Panc1 (cell line): ENCODE measurements around the gene ZNF507. TPM values are rescaled to one million over a fixed set of nuclear protein-coding genes. Genes with fewer than 3 reads are reported as not detected.

ENCODE experiments used
- ATAC-seq: fragments of 200-7000 bp; cut with Tn5 transposase; 2 replicates; pipeline ENCODE4 v1.9.1; 2020; ENCODE audit warnings: mild to moderate bottlenecking, moderate library complexity
- BruUV-seq: library from RNA; stranded (reverse); fragments of 400-500 nt; replicated peaks from 2 replicates; lab custom pipeline; 2021; lab: Mats Ljungman, UMichigan
- CTCF ChIA-PET: fragments of 300-600 bp; sonication (Branson Sonifier 250); formaldehyde crosslinking; loops from one replicate; lab custom pipeline; 2022; ENCODE audit warnings: antibody characterized with exemption; lab: Charles Lee
- POLR2A ChIA-PET: fragments of 300-600 bp; sonication (Branson Sonifier 250); formaldehyde crosslinking; loops from one replicate; lab custom pipeline; 2022; ENCODE audit warnings: antibody characterized with exemption; lab: Charles Lee
- DNase-seq: peaks from one replicate; pipeline ENCODE4 v3.0.0-alpha.2; 2010; ENCODE audit warnings: low read depth, low spot score
- H3K27ac ChIP-seq: 2 replicates; pipeline ENCODE4 v1.5.1; 2011; ENCODE audit warnings: mild to moderate bottlenecking, low read length, inconsistent platforms
- H3K27me3 ChIP-seq: fragments of 200-500 bp; sonication (Bioruptor generic); 2 replicates; pipeline ENCODE4 v1.6.0; 2014; ENCODE audit warnings: low read length, inconsistent platforms; ENCODE audit not compliant: control insufficient read depth, insufficient read depth
- H3K36me3 ChIP-seq: fragments of 200-500 bp; sonication (Bioruptor generic); 2 replicates; pipeline ENCODE4 v1.5.1; 2014; ENCODE audit warnings: inconsistent platforms, mild to moderate bottlenecking, low read length, moderate library complexity; ENCODE audit not compliant: control insufficient read depth, insufficient read depth
- H3K4me1 ChIP-seq: 2 replicates; pipeline ENCODE4 v1.5.1; 2011; ENCODE audit warnings: inconsistent platforms, mild to moderate bottlenecking, low read length, moderate library complexity; ENCODE audit not compliant: control insufficient read depth, insufficient read depth
- H3K4me3 ChIP-seq, 2 experiments: 2 replicates each; pipeline ENCODE4 v1.5.1; 2011 to 2012; ENCODE audit warnings: low read depth in 2 of 2, low read length in 2 of 2, mild to moderate bottlenecking in 2 of 2, inconsistent platforms in 1 of 2, moderate library complexity in 1 of 2
- H3K9me3 ChIP-seq: fragments of 200-500 bp; sonication (Bioruptor generic); 2 replicates; pipeline ENCODE4 v1.5.1; 2014; ENCODE audit warnings: low read depth, mild to moderate bottlenecking, inconsistent platforms, low read length, moderate library complexity; ENCODE audit not compliant: control insufficient read depth, insufficient read depth
- POLR2AphosphoS5 ChIP-seq: IDR thresholded peaks from 2 replicates; pipeline ENCODE4 v1.6.1; 2012; ENCODE audit warnings: mild to moderate bottlenecking, low read depth, low read length, moderate library complexity
- SIN3A ChIP-seq: IDR thresholded peaks from 2 replicates; pipeline ENCODE4 v1.6.1; 2012; ENCODE audit warnings: low read depth, mild to moderate bottlenecking, low read length, moderate library complexity, borderline replicate concordance; ENCODE audit not compliant: insufficient read depth
- TCF7L2 ChIP-seq: IDR thresholded peaks from 2 replicates; pipeline ENCODE4 v1.6.1; 2011; ENCODE audit warnings: mild to moderate bottlenecking, low read depth, low read length, inconsistent platforms
- in situ Hi-C: cut with HindIII; loops from 2 replicates; pipeline ENCODE4 v1.10.0; 2016; ENCODE audit warnings: low sequenced_read_pairs, low pct_unique_long_range_greater_than_20kb
- intact Hi-C: fragments of 100-400 bp; cut with micrococcal nuclease; formaldehyde crosslinking; loops from one replicate; pipeline ENCODE4 v1.10.0; 2022; ENCODE audit not compliant: unreplicated experiment
- total RNA-seq: library from RNA; stranded (reverse); gene quantifications from one replicate; pipeline ENCODE4 v1.2.1, GENCODE V29; 2021; ENCODE audit not compliant: unreplicated experiment
- TF ChIP-seq, protein P1 (sequence below): fragments of 450-650 bp; IDR thresholded peaks from 2 replicates; pipeline ENCODE4 v1.5.1; 2017; ENCODE audit warnings: mild to moderate bottlenecking
- TF ChIP-seq, protein P2 (sequence below), 2 experiments: IDR thresholded peaks; 2 replicates each; pipeline ENCODE4 v1.6.1; 2011 to 2012; ENCODE audit warnings: low read depth in 2 of 2, control low read depth in 1 of 2, low read length in 1 of 2, mild to moderate bottlenecking in 1 of 2, moderate library complexity in 1 of 2; ENCODE audit not compliant: insufficient read depth in 1 of 2

ZNF507 gene
- total RNA-seq, 1 experiment from 2014 or later: 28.3 TPM

DNA sequence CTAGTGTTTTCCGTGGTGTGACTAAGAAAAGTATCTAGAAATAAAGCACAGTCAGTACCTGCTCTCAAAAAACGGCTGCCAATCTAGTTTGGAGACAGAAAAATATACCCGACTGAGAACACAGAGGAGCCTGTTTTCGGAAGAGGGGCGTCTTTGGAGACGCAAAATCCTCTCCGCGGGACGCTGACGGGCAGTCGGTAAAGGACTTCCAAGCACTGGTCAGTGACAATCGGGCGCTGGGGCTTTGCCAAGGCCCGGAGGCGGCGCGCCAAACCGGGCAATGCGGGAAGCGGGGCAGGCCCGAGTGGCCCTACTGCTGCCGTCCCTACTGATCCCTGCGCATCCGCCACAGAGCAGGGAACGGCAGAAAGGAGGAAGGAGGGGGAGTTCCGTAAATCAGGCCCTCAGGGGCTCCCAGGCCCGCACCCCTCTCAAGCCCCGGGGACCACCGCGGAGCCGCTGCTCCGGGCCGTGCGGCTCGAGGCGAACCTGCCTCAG, 59.6 kb downstream of the ZNF507 start:
- TF ChIP-seq SIN3A (no peak), TCF7L2 (no peak), POLR2AphosphoS5 (no peak)
- TF ChIP-seq, protein P1, sequence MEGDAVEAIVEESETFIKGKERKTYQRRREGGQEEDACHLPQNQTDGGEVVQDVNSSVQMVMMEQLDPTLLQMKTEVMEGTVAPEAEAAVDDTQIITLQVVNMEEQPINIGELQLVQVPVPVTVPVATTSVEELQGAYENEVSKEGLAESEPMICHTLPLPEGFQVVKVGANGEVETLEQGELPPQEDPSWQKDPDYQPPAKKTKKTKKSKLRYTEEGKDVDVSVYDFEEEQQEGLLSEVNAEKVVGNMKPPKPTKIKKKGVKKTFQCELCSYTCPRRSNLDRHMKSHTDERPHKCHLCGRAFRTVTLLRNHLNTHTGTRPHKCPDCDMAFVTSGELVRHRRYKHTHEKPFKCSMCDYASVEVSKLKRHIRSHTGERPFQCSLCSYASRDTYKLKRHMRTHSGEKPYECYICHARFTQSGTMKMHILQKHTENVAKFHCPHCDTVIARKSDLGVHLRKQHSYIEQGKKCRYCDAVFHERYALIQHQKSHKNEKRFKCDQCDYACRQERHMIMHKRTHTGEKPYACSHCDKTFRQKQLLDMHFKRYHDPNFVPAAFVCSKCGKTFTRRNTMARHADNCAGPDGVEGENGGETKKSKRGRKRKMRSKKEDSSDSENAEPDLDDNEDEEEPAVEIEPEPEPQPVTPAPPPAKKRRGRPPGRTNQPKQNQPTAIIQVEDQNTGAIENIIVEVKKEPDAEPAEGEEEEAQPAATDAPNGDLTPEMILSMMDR: no peak
- TF ChIP-seq, protein P2, sequence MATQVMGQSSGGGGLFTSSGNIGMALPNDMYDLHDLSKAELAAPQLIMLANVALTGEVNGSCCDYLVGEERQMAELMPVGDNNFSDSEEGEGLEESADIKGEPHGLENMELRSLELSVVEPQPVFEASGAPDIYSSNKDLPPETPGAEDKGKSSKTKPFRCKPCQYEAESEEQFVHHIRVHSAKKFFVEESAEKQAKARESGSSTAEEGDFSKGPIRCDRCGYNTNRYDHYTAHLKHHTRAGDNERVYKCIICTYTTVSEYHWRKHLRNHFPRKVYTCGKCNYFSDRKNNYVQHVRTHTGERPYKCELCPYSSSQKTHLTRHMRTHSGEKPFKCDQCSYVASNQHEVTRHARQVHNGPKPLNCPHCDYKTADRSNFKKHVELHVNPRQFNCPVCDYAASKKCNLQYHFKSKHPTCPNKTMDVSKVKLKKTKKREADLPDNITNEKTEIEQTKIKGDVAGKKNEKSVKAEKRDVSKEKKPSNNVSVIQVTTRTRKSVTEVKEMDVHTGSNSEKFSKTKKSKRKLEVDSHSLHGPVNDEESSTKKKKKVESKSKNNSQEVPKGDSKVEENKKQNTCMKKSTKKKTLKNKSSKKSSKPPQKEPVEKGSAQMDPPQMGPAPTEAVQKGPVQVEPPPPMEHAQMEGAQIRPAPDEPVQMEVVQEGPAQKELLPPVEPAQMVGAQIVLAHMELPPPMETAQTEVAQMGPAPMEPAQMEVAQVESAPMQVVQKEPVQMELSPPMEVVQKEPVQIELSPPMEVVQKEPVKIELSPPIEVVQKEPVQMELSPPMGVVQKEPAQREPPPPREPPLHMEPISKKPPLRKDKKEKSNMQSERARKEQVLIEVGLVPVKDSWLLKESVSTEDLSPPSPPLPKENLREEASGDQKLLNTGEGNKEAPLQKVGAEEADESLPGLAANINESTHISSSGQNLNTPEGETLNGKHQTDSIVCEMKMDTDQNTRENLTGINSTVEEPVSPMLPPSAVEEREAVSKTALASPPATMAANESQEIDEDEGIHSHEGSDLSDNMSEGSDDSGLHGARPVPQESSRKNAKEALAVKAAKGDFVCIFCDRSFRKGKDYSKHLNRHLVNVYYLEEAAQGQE (IDR thresholded peaks at IDR 0.05; ENCODE audit: insufficient read depth in 1 of 2, low read depth in 2 of 2, low read length in 1 of 2): no peak
- Histone ChIP-seq H3K36me3 (peaks cover 5% of the 10 kb centered on the region; the same call in 1 of the 2 replicates), H3K27ac (peak overlapping the region; percentile 95), H3K9me3 (no peaks in the 10 kb centered on the region), H3K27me3 (no peaks in the 10 kb centered on the region), H3K4me1 (peaks cover 23% of the 10 kb centered on the region), H3K4me3 (peak overlapping the region; percentile 77 to 92)
- ATAC-seq: peak; percentile 36
- no peak for DNase-seq
- intact Hi-C loops (no loop called here), in situ Hi-C loops (no loop called here)
- POLR2A ChIA-PET: interaction anchor here (0.6 kb wide), 1 partner anchor 19 kb away, joined by 10 read pairs; no protein-coding TSS in a partner anchor
- CTCF ChIA-PET: interaction anchor here (0.6 to 0.8 kb wide), 3 partner anchors 59 to 164 kb away, joined by 3 to 5 read pairs (median 4); no protein-coding TSS in a partner anchor
- TSS peak; percentile 90 for BruUV-seq

DNA sequence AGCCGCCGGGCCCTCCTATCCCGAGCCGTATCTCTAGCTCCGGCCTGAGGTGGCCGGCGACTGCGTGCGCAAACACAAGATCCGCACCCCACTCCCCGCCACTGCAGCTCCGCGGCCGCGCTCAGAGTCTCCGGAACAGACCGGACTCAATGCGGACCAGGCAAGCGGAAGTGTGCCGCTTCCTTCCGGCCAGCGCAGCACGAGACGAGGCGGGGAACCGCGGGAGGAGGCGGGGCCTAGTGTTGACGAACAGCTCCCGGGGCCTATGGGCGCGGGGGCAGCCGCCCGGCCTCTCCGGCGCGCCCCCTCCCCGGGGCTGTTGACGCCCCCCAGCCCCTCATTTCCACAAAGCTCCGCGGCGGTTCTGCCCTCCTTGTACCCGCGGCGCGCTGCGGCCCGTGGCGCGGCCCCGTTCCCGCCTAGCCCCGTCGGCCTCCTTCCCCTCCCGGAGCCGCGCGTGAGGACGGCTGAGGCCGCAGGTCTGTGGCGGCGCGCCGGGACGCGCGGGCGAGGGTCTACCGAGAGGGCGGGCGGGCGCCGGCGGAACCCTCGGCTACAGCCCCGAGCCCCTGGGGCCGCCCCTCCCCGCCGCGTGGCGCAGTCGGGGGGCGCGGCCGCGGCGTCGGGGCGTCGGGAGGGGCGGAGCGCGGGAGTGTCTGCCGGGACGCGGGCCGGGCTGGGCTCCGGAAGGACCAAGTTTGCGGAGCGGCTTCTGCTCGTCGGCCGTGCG, 60.2 kb downstream of the ZNF507 start, which contains the start of gene DPY19L3:
TSS of gene DPY19L3 (plus strand) at position 340 of the 730 bp plus-strand sequence. CDS start 2,484 bp downstream, outside the sequence.
- no peaks in the 10 kb centered on the region for H3K27me3 ChIP-seq
- peak; percentile 33 for DNase-seq
- intact Hi-C loops (no loop called here), in situ Hi-C loops (no loop called here)
- H3K4me1 ChIP-seq: peaks cover 23% of the 10 kb centered on the region
- TF ChIP-seq, protein P1: no peak
- peak; percentile 87; the same call in 1 of the 2 replicates for TF ChIP-seq SIN3A
- TF ChIP-seq POLR2AphosphoS5: peak; percentile 99
- TF ChIP-seq TCF7L2: peak; percentile 21; the same call in 1 of the 2 replicates
- peak within 1 kb of the TSS; percentile 77 to 92 for H3K4me3 ChIP-seq
- no peaks in the 10 kb centered on the region for H3K9me3 ChIP-seq
- peak; percentile 99 for ATAC-seq
- ChIA-PET POLR2A (interaction anchor here (0.6 to 0.7 kb wide), 5 partner anchors 20 to 1603 kb away, joined by 3 to 10 read pairs (median 7); partner anchors contain the start of gene ZNF507), CTCF (interaction anchor here (0.7 to 0.9 kb wide), 3 partner anchors 16 to 159 kb away, joined by 3 to 4 read pairs (median 4); no protein-coding TSS in a partner anchor)
- BruUV-seq: no TSS peak
- peak within 1 kb of the TSS; percentile 95 for H3K27ac ChIP-seq
- peaks cover 5% of the 10 kb centered on the region; the same call in 1 of the 2 replicates for H3K36me3 ChIP-seq
